Fibroblast of mammary gland (primary cell): ENCODE measurements around the gene METRNL.
"Not testable (repeated sequence)": the region's sequence is repeated elsewhere in the genome, so short reads cannot be mapped to it uniquely, and the experiment has no call there.

Source experiments
- DNase-seq: peaks from one replicate; pipeline ENCODE4 v3.0.0-alpha.2; 2010; ENCODE audit warnings: low read depth
- H3K4me3 ChIP-seq: 2 replicates; pipeline ENCODE4 v1.5.1; 2011; ENCODE audit warnings: low read depth, mild to moderate bottlenecking, low read length, moderate library complexity; ENCODE audit not compliant: control insufficient read depth
- TF ChIP-seq, protein P1 (sequence below): conservative IDR thresholded peaks from 2 replicates; pipeline ENCODE4 v1.5.1; 2011; ENCODE audit warnings: low read depth, low read length, inconsistent platforms; ENCODE audit not compliant: control insufficient read depth, insufficient read depth

METRNL gene, protein sequence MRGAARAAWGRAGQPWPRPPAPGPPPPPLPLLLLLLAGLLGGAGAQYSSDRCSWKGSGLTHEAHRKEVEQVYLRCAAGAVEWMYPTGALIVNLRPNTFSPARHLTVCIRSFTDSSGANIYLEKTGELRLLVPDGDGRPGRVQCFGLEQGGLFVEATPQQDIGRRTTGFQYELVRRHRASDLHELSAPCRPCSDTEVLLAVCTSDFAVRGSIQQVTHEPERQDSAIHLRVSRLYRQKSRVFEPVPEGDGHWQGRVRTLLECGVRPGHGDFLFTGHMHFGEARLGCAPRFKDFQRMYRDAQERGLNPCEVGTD

DNA sequence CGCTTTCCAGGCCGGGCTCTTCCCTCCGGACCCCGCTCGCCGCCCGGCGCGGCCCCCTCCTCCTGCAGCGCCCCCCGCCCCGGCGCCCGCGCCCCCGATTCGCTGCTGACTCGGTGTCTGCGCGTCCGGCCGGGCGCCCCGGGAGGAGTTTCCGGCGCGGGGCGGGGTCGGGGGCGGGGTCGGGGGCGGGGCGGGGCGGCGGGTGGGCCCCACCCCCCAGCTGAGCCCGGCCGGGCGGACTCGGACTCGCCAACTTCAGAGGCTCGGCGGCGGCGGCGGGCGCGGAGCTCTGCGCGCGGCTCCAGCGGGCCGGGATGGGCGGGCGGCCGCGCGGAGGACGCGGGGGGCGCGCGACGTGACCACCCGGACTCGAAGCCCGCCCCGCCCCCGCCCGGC is at the start of gene METRNL:
TSS of gene METRNL (plus strand) at position 258 of the 396 bp plus-strand sequence. CDS start 207 bp downstream, outside the sequence.
- peak; percentile 46 for DNase-seq
- TF ChIP-seq, protein P1, sequence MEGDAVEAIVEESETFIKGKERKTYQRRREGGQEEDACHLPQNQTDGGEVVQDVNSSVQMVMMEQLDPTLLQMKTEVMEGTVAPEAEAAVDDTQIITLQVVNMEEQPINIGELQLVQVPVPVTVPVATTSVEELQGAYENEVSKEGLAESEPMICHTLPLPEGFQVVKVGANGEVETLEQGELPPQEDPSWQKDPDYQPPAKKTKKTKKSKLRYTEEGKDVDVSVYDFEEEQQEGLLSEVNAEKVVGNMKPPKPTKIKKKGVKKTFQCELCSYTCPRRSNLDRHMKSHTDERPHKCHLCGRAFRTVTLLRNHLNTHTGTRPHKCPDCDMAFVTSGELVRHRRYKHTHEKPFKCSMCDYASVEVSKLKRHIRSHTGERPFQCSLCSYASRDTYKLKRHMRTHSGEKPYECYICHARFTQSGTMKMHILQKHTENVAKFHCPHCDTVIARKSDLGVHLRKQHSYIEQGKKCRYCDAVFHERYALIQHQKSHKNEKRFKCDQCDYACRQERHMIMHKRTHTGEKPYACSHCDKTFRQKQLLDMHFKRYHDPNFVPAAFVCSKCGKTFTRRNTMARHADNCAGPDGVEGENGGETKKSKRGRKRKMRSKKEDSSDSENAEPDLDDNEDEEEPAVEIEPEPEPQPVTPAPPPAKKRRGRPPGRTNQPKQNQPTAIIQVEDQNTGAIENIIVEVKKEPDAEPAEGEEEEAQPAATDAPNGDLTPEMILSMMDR = no peak
- H3K4me3 ChIP-seq = peak within 1 kb of the TSS; percentile 33

DNA sequence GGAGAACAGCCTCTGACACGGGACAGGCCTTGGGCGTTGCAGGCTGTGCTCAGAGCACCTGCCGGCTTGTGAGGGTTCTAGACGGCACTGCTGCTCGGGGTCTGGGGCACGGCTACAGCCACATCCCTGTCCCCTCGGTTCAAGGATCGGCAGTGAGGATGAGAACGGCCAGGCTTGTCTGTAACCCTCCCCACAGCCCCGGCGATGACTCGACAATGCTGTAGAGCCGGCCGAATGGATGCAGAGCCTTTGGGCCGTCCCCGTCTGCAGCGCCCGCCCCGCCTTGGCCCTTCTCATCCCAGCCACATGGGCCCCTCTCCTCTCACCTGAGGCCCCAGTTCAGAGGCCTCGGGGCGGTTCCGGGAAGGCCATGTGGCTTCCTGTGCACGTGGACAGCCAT is 49.0 kb upstream of the METRNL start:
- no peak overlapping the region for H3K4me3 ChIP-seq

DNA sequence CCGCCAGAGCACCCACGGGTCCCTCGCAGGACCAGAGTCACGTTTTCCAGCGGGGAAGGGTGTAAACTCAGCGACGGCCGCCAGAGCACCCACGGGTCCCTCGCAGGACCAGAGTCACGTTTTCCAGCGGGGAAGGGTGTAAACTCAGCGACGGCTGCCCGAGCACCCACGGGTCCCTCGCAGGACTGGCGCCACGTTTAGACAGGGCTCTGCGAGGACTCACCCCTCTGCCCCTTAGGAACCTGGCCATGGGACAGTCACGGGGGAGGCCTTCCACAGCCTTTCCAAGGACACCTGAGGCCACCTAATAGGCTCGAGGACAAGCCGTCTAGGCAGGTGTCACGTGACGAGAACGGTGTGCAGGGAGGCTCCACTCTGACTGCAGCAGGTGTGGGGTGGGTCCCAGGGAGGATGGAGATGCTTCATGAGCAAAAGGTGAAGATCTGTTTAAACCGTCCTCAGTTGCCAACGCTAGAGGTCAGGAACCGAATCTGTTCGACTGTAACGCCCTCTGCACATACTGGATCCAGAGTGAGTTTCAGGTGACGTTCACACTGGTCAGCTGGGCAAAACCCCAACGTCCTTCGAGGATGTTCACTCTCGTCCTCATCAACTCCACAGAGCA is 48.0 kb upstream of the METRNL start:
- TF ChIP-seq, protein P1 = no peak
- DNase-seq = no peak
- H3K4me3 ChIP-seq = no peak overlapping the region

More for the DNA sequence above, 49.0 kb upstream of the METRNL start:
- TF ChIP-seq, protein P1 = no peak
- DNase-seq = no peak

DNA sequence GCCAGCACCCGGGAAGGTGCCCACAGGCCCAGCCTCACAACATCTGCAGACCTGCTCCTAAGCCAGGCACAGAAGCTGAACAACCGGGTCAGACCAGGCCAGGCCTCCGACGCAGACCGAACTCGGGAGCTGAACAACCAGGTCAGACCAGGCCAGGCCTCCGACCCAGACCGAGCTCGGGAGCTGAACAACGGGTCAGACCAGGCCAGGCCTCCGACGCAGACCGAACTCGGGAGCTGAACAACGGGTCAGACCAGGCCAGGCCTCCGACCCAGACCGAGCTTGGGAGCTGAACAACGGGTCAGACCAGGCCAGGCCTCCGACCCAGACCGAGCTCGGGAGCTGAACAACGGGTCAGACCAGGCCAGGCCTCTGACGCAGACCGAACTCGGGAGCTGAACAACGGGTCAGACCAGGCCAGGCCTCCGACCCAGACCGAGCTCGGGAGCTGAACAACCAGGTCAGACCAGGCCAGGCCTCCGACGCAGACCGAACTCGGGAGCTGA is 47.4 kb upstream of the METRNL start:
- H3K4me3 ChIP-seq, DNase-seq: not testable (repeated sequence)

DNA sequence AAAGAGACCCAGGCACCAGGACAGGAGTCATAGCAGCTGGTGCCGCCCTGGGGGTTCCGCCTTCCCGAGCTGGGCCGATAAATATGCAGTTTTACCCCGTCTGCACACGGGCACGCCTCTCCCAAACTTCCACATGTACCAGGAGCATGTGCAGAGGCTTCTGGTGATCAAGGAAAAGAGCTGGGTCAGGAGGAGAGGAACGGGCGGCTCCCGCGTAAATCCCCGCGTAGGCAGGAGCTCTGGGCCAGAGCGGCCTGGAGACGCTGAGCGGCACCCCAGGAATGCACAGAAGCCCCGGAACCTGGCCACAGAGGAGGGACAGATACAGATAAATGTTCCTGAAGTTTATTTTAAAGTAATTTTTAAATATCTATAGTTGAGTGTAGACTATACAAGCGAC is 46.6 kb upstream of the METRNL start:
- TF ChIP-seq, protein P1 = no peak
- no peak for DNase-seq
- H3K4me3 ChIP-seq = no peak overlapping the region

DNA sequence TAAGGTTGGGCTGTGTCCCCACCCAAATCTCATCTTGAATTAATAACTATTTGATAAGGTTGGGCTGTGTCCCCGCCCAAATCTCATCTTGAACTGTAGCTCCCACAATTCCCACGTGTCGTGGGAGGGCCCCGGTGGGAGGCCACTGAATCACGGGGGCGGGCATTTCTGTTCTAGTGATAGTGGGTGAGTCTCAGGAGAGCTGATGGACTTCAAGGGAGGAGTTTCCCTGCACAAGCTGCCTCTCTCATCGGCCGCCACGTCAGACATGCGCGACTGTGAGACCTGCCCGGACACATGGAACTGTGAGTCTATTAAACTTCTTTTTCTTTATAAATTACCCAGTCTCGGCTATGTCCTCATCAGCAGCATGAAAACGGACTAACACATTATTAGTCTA is 44.9 kb upstream of the METRNL start:
- no peak for DNase-seq
- TF ChIP-seq, protein P1 = no peak
- H3K4me3 ChIP-seq = no peak overlapping the region

DNA sequence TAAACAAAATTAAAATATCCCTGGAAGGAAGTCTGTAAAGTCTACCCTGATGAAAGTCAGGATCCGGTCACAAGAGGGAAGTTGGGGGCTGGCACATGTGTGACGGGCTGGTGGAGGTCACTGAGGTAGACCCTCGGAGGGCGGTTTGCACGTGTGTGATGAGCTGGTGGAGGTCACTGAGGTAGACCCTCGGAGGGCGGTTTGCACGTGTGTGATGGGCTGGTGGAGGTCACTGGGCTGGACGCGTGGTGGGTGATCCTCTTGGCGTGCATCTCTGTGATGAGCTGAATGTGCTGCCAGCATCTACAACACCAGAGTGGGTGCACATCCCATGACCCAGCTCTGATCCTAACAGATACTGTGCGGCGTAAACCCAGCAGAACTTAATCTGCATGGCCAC is 43.7 kb upstream of the METRNL start:
- DNase-seq = no peak
- TF ChIP-seq, protein P1 = no peak
- H3K4me3 ChIP-seq = no peak overlapping the region
